ENCODE results near the gene PLPP6. TPM values are rescaled to one million over a fixed set of nuclear protein-coding genes. Genes with fewer than 3 reads are reported as not detected.

PLPP6 gene
- total and polyA plus RNA-seq, 2 donors (not counting 3 experiments of a cell fraction or from before 2014, with no cell fraction given): 6.3 to 6.4 TPM

GRCh38 chr9:4618700-4619099 lies 43.4 kb upstream of the PLPP6 start:
- no peak overlapping the region for H3K4me3 ChIP-seq (replicated peaks in 1 of 3; ENCODE audit: insufficient read depth in 1 of 3, low read depth in 1 of 3, low read length in 3 of 3)
- H3K4me1 ChIP-seq (ENCODE audit: control insufficient read depth, extremely low read depth, insufficient read depth, low read length): peaks cover 4% of the 10 kb centered on the region
- no peaks in the 10 kb centered on the region for H3K79me2 ChIP-seq (ENCODE audit: control insufficient read depth, insufficient read depth, low read length)
- dilution Hi-C loops (cut with MboI; ENCODE audit: extremely low pct_ligation_motif_present, low sequenced_read_pairs): no loop called here
- no peaks in the 10 kb centered on the region for H4K20me1 ChIP-seq (replicated peaks; ENCODE audit: control insufficient read depth, extremely low read depth, insufficient read depth, low read length)
- no peaks in the 10 kb centered on the region for H3K9me1 ChIP-seq (replicated peaks; ENCODE audit: control insufficient read depth, extremely low read depth, insufficient read depth, low read length)
- H3K36me3 ChIP-seq (ENCODE audit: control insufficient read depth in 2 of 2, extremely low read depth in 1 of 2, insufficient read depth in 2 of 2, low read length in 2 of 2): no peaks in the 10 kb centered on the region
- no peak overlapping the region for H2AFZ ChIP-seq (ENCODE audit: low read depth, low read length)
- no peak for TF ChIP-seq CTCF (IDR thresholded peaks at IDR 0.05; ENCODE audit: extremely low read depth in 1 of 2, insufficient read depth in 1 of 2, low read depth in 1 of 2, low read length in 2 of 2)
- TF ChIP-seq GATA2 (IDR thresholded peaks at IDR 0.05; ENCODE audit: insufficient read depth, insufficient read length, low read depth, low read length): no peak
- TF ChIP-seq JUN (IDR thresholded peaks at IDR 0.05; ENCODE audit: borderline replicate concordance, insufficient read depth, insufficient read length, low read depth): no peak
- no peak for TF ChIP-seq FOS (IDR thresholded peaks at IDR 0.05; ENCODE audit: borderline replicate concordance, insufficient read depth, low read length)
- TF ChIP-seq POLR2A (IDR thresholded peaks at IDR 0.05; ENCODE audit: low read depth, low read length): no peak
- no peak for TF ChIP-seq MAX (IDR thresholded peaks at IDR 0.05; ENCODE audit: insufficient read depth, insufficient read length)
- TF ChIP-seq EZH2 (IDR thresholded peaks at IDR 0.05; ENCODE audit: borderline replicate concordance, low read depth, low read length, severe bottlenecking): no peak
- H3K9me3 ChIP-seq (replicated peaks; ENCODE audit: control insufficient read depth, insufficient read depth, low read length): no peaks in the 10 kb centered on the region
- DNase-seq (ENCODE audit: low read depth, low spot score) (no peak), FAIRE-seq (no peak)
- H3K27me3 ChIP-seq (ENCODE audit: control insufficient read depth in 2 of 2, insufficient read depth in 2 of 2, low read length in 2 of 2): peaks cover 0 to 1% of the 10 kb centered on the region in 2 experiments
- intact Hi-C loops (cut with micrococcal nuclease): no loop called here
- H3K9ac ChIP-seq (replicated peaks; ENCODE audit: extremely low read depth, insufficient read depth, low read length): no peak overlapping the region
- BruUV-seq (replicated peaks): no TSS peak
- H3K27ac ChIP-seq (ENCODE audit: insufficient read depth, low read depth, low read length): no peak overlapping the region
- ChIA-PET CTCF (no interaction called here), POLR2A (no interaction called here)
- no peak overlapping the region for H3K4me2 ChIP-seq (ENCODE audit: insufficient read depth, low read length)
